Mucosa of stomach (tissue), 1 donor: Measurements from ENCODE around the gene MIGA1.
"Not testable (repeated sequence)": the region's sequence is repeated elsewhere in the genome, so short reads cannot be mapped to it uniquely, and the experiment has no call there.

Experiments
- H3K27me3 ChIP-seq: one replicate; pipeline ENCODE4 v1.7.0; 2013; ENCODE audit warnings: mild to moderate bottlenecking, low read length; ENCODE audit not compliant: control insufficient read depth, insufficient read depth
- H3K36me3 ChIP-seq: one replicate; pipeline ENCODE4 v1.7.0; 2013; ENCODE audit warnings: low read length; ENCODE audit not compliant: control insufficient read depth, insufficient read depth
- H3K4me1 ChIP-seq: one replicate; pipeline ENCODE4 v1.7.0; 2013; ENCODE audit warnings: mild to moderate bottlenecking, low read length; ENCODE audit not compliant: control insufficient read depth, insufficient read depth
- H3K4me3 ChIP-seq: one replicate; pipeline ENCODE4 v1.7.0; 2013; ENCODE audit warnings: low read length
- H3K9ac ChIP-seq: one replicate; pipeline ENCODE4 v1.7.0; 2013; ENCODE audit warnings: mild to moderate bottlenecking, low read length, moderate library complexity
- H3K9me3 ChIP-seq: one replicate; pipeline ENCODE4 v1.7.0; 2013; ENCODE audit warnings: mild to moderate bottlenecking, low read length, moderate library complexity; ENCODE audit not compliant: control insufficient read depth
- donor health status: Pancreatic carcinoma.

MIGA1 gene

GRCh38 chr1:77779529-77780281, at the start of gene MIGA1:
Gene MIGA1 (plus strand): TSS chr1:77779649. CDS start chr1:77783253, 3,604 bp downstream.
- Histone ChIP-seq H3K4me3 (peak within 1 kb of the TSS; percentile 86), H3K9ac (peak within 1 kb of the TSS; percentile 79)

GRCh38 chr1:77732090-77732489, 47.4 kb upstream of the MIGA1 start:
- no peak overlapping the region for H3K4me3 ChIP-seq
- H3K9me3 ChIP-seq: no peaks in the 10 kb centered on the region
- no peaks in the 10 kb centered on the region for H3K27me3 ChIP-seq
- no peak overlapping the region for H3K9ac ChIP-seq
- no peaks in the 10 kb centered on the region for H3K36me3 ChIP-seq
- peaks cover 5% of the 10 kb centered on the region for H3K4me1 ChIP-seq

More at GRCh38 chr1:77779529-77780281, at the start of gene MIGA1:
- Histone ChIP-seq H3K4me1 (peaks cover 3% of the 10 kb centered on the region), H3K27me3 (no peaks in the 10 kb centered on the region), H3K9me3 (no peaks in the 10 kb centered on the region), H3K36me3 (peaks cover 4% of the 10 kb centered on the region)

GRCh38 chr1:77739235-77739634, 40.2 kb upstream of the MIGA1 start:
- H3K36me3 ChIP-seq: no peaks in the 10 kb centered on the region
- no peaks in the 10 kb centered on the region for H3K9me3 ChIP-seq
- H3K27me3 ChIP-seq: no peaks in the 10 kb centered on the region
- H3K9ac ChIP-seq: no peak overlapping the region
- H3K4me3 ChIP-seq: no peak overlapping the region
- no peaks in the 10 kb centered on the region for H3K4me1 ChIP-seq

GRCh38 chr1:77741316-77741715, 38.1 kb upstream of the MIGA1 start:
- H3K36me3 ChIP-seq: no peaks in the 10 kb centered on the region
- no peak overlapping the region for H3K9ac ChIP-seq
- no peaks in the 10 kb centered on the region for H3K9me3 ChIP-seq
- H3K27me3 ChIP-seq: no peaks in the 10 kb centered on the region
- H3K4me1 ChIP-seq: no peaks in the 10 kb centered on the region
- H3K4me3 ChIP-seq: no peak overlapping the region

- H3K9ac ChIP-seq: no peak overlapping the region
- no peaks in the 10 kb centered on the region for H3K4me1 ChIP-seq
- no peaks in the 10 kb centered on the region for H3K36me3 ChIP-seq
- H3K27me3 ChIP-seq: no peaks in the 10 kb centered on the region
- no peak overlapping the region for H3K4me3 ChIP-seq
- no peaks in the 10 kb centered on the region for H3K9me3 ChIP-seq
Measured at GRCh38 chr1:77742011-77742555, 37.4 kb upstream of the MIGA1 start.

- Histone ChIP-seq H3K9me3 (no peaks in the 10 kb centered on the region), H3K36me3 (no peaks in the 10 kb centered on the region), H3K9ac (no peak overlapping the region), H3K4me3 (no peak overlapping the region), H3K27me3 (no peaks in the 10 kb centered on the region), H3K4me1 (peaks cover 3% of the 10 kb centered on the region)
Measured at GRCh38 chr1:77744576-77744975, 34.9 kb upstream of the MIGA1 start.

GRCh38 chr1:77749489-77749888, 30.0 kb upstream of the MIGA1 start:
- not testable (repeated sequence) for H3K9me3 ChIP-seq, H3K36me3 ChIP-seq, H3K27me3 ChIP-seq, H3K9ac ChIP-seq, H3K4me3 ChIP-seq
- H3K4me1 ChIP-seq: peaks cover 11% of the 10 kb centered on the region

- Histone ChIP-seq H3K9ac (no peak overlapping the region), H3K27me3 (no peaks in the 10 kb centered on the region), H3K36me3 (no peaks in the 10 kb centered on the region), H3K4me3 (no peak overlapping the region), H3K9me3 (no peaks in the 10 kb centered on the region), H3K4me1 (peaks cover 22% of the 10 kb centered on the region)
Measured at GRCh38 chr1:77756052-77756754, 23.2 kb upstream of the MIGA1 start.

GRCh38 chr1:77757066-77757584, 22.3 kb upstream of the MIGA1 start:
- Histone ChIP-seq H3K9me3 (no peaks in the 10 kb centered on the region), H3K9ac (no peak overlapping the region), H3K4me3 (no peak overlapping the region), H3K4me1 (peaks cover 22% of the 10 kb centered on the region), H3K27me3 (no peaks in the 10 kb centered on the region), H3K36me3 (no peaks in the 10 kb centered on the region)

GRCh38 chr1:77757603-77758002, 21.8 kb upstream of the MIGA1 start:
- Histone ChIP-seq H3K9me3 (no peaks in the 10 kb centered on the region), H3K4me3 (no peak overlapping the region), H3K9ac (no peak overlapping the region), H3K27me3 (no peaks in the 10 kb centered on the region), H3K4me1 (peaks cover 22% of the 10 kb centered on the region), H3K36me3 (no peaks in the 10 kb centered on the region)

- no peaks in the 10 kb centered on the region for H3K36me3 ChIP-seq
- H3K9ac ChIP-seq: peak within 1 kb of the TSS; percentile 92
- H3K4me1 ChIP-seq: peaks cover 22% of the 10 kb centered on the region
- H3K9me3 ChIP-seq: no peaks in the 10 kb centered on the region
- no peaks in the 10 kb centered on the region for H3K27me3 ChIP-seq
- H3K4me3 ChIP-seq: peak within 1 kb of the TSS; percentile 57
Measured at GRCh38 chr1:77759071-77760028, 20.1 kb upstream of the MIGA1 start, which contains the start of gene USP33. Gene USP33 (minus strand): TSS chr1:77759852. CDS start chr1:77741697, 18,155 bp downstream.
